IMR-90 (cell line): ENCODE data around the gene RPUSD1. TPM values are rescaled to one million over a fixed set of nuclear protein-coding genes. Genes with fewer than 3 reads are reported as not detected.
"Not testable (repeated sequence)": the region's sequence is repeated elsewhere in the genome, so short reads cannot be mapped to it uniquely, and the experiment has no call there.

ENCODE experiments used
- ATAC-seq: fragments of 200-7000 bp; cut with Tn5 transposase; 2 replicates; pipeline ENCODE4 v1.9.1; 2020; ENCODE audit warnings: low read depth, mild to moderate bottlenecking, moderate library complexity
- BruUV-seq: library from RNA; stranded (reverse); fragments of 400-500 nt; replicated peaks from 2 replicates; lab custom pipeline; 2021; lab: Mats Ljungman, UMichigan
- CTCF ChIA-PET: fragments of 300-600 bp; formaldehyde crosslinking; extraction: SDS; loops from one replicate; lab custom pipeline; 2021; ENCODE audit warnings: antibody characterized with exemption; lab: Yijun Ruan, JAX
- POLR2A ChIA-PET: fragments of 300-600 bp; sonication (Branson Sonifier 250); formaldehyde crosslinking; loops from one replicate; lab custom pipeline; 2022; ENCODE audit warnings: antibody characterized with exemption; ENCODE audit not compliant: unreplicated experiment; lab: Charles Lee
- DNase-seq: peaks from one replicate; pipeline ENCODE4 v3.0.0; 2013
- H2AFZ ChIP-seq: replicated peaks from 2 replicates; pipeline ENCODE3; 2013; ENCODE audit warnings: low read length, mild to moderate bottlenecking; ENCODE audit not compliant: poor library complexity
- H2AK5ac ChIP-seq: 2 replicates; pipeline ENCODE4 v1.6.1; 2013; ENCODE audit warnings: low read depth, low read length, inconsistent platforms
- H2AK9ac ChIP-seq: replicated peaks from 2 replicates; pipeline ENCODE3; 2013; ENCODE audit warnings: mild to moderate bottlenecking, low read depth, low read length, moderate library complexity; ENCODE audit not compliant: poor library complexity
- H2BK120ac ChIP-seq: 2 replicates; pipeline ENCODE4 v1.6.1; 2013; ENCODE audit warnings: low read depth, low read length, inconsistent platforms
- H2BK15ac ChIP-seq: 3 replicates; pipeline ENCODE4 v1.6.1; 2013; ENCODE audit warnings: low read depth, low read length, inconsistent platforms
- H2BK20ac ChIP-seq: 2 replicates; pipeline ENCODE4 v1.6.1; 2013; ENCODE audit warnings: low read depth, mild to moderate bottlenecking, inconsistent platforms, low read length, moderate library complexity
- H2BK5ac ChIP-seq: 2 replicates; pipeline ENCODE4 v1.6.1; 2013; ENCODE audit warnings: mild to moderate bottlenecking, low read depth, low read length, inconsistent platforms; ENCODE audit not compliant: poor library complexity, severe bottlenecking
- H3K14ac ChIP-seq: replicated peaks from 2 replicates; pipeline ENCODE4 v1.6.1; 2013; ENCODE audit warnings: low read depth, low read length, inconsistent platforms
- H3K18ac ChIP-seq: 2 replicates; pipeline ENCODE4 v1.6.1; 2013; ENCODE audit warnings: low read depth, low read length, control low read depth
- H3K23ac ChIP-seq: 2 replicates; pipeline ENCODE4 v1.6.1; 2013; ENCODE audit warnings: low read depth, low read length, inconsistent platforms
- H3K27ac ChIP-seq: 2 replicates; pipeline ENCODE4 v1.5.1; 2013; ENCODE audit warnings: mild to moderate bottlenecking, control low read depth, low read length; ENCODE audit not compliant: insufficient read depth
- H3K27me3 ChIP-seq: 2 replicates; pipeline ENCODE4 v1.6.1; 2013; ENCODE audit warnings: low read length; ENCODE audit not compliant: control insufficient read depth, insufficient read depth
- H3K36me3 ChIP-seq: 2 replicates; pipeline ENCODE4 v1.6.1; 2013; ENCODE audit warnings: low read length, mixed read lengths; ENCODE audit not compliant: control insufficient read depth, insufficient read depth
- H3K4ac ChIP-seq: 2 replicates; pipeline ENCODE4 v1.6.1; 2013; ENCODE audit warnings: low read depth, low read length, inconsistent platforms
- H3K4me1 ChIP-seq: 2 replicates; pipeline ENCODE4 v1.6.1; 2013; ENCODE audit warnings: low read length, mixed read lengths; ENCODE audit not compliant: control insufficient read depth, insufficient read depth
- H3K4me2 ChIP-seq: 2 replicates; pipeline ENCODE4 v1.6.1; 2013; ENCODE audit warnings: low read depth, mild to moderate bottlenecking, control low read depth, low read length, moderate library complexity
- H3K4me3 ChIP-seq: 2 replicates; pipeline ENCODE4 v1.5.1; 2013; ENCODE audit warnings: low read depth, mild to moderate bottlenecking, control low read depth, low read length, moderate library complexity; ENCODE audit not compliant: insufficient read depth
- H3K56ac ChIP-seq: 2 replicates; pipeline ENCODE4 v1.6.1; 2013; ENCODE audit warnings: low read length, inconsistent platforms; ENCODE audit not compliant: insufficient read depth; ENCODE audit errors: extremely low read depth
- H3K79me1 ChIP-seq, 2 experiments: 2 replicates each; pipeline ENCODE4 v1.6.1; 2013; ENCODE audit warnings: low read length in 2 of 2, inconsistent platforms in 1 of 2, low read depth in 1 of 2
- H3K9ac ChIP-seq: 2 replicates; pipeline ENCODE4 v1.6.1; 2013; ENCODE audit warnings: low read depth, low read length, control low read depth
- H3K9me1 ChIP-seq: 2 replicates; pipeline ENCODE4 v1.6.1; 2013; ENCODE audit warnings: low read length, inconsistent platforms; ENCODE audit not compliant: insufficient read depth
- H3K9me3 ChIP-seq: 2 replicates; pipeline ENCODE4 v1.6.1; 2013; ENCODE audit warnings: low read length; ENCODE audit not compliant: control insufficient read depth, insufficient read depth
- H4K20me1 ChIP-seq: 2 replicates; pipeline ENCODE4 v1.6.1; 2013; ENCODE audit warnings: low read length, inconsistent platforms; ENCODE audit not compliant: insufficient read depth
- H4K5ac ChIP-seq: 2 replicates; pipeline ENCODE4 v1.6.1; 2013; ENCODE audit warnings: mild to moderate bottlenecking, low read depth, low read length, control low read depth
- H4K8ac ChIP-seq, 2 experiments: 2 replicates each; pipeline ENCODE4 v1.6.1; 2013; ENCODE audit warnings: low read depth in 2 of 2, low read length in 2 of 2, control low read depth in 1 of 2, inconsistent platforms in 1 of 2
- H4K91ac ChIP-seq: 2 replicates; pipeline ENCODE4 v1.6.1; 2013; ENCODE audit warnings: low read depth, low read length, inconsistent platforms; ENCODE audit not compliant: insufficient read depth
- WGBS, 2 experiments: methylation state at CpG; one replicate each; pipeline versions ENCODE4 v1.1.5 to v1.1.7; 2013; ENCODE audit warnings: missing lambda C conversion rate in 2 of 2; ENCODE audit not compliant: insufficient read length in 1 of 2; ENCODE audit errors: extremely low coverage in 2 of 2; 5-methylcytosine and 5-hydroxymethylcytosine counted together
- dilution Hi-C: fragments of 300-500 bp; cut with HindIII; formaldehyde crosslinking; loops from one replicate; pipeline ENCODE4 v1.14.3; 2018; ENCODE audit warnings: low sequenced_read_pairs; ENCODE audit not compliant: unreplicated experiment
- in situ Hi-C: fragments of 300-500 bp; cut with MboI; formaldehyde crosslinking; loops from 3 replicates; pipeline ENCODE4 v1.14.3; 2019; ENCODE audit warnings: low sequenced_read_pairs, inconsistent platforms, mixed read lengths
- intact Hi-C: fragments of 100-400 bp; cut with micrococcal nuclease; formaldehyde crosslinking; loops from 2 replicates; pipeline ENCODE4 v1.10.0; 2022
- polyA plus RNA-seq, 3 experiments: library from polyadenylated mRNA; depleted of rRNA; stranded (reverse); fragments of >200 nt; gene quantifications; 2 replicates each; pipeline ENCODE4 v1.2.3, GENCODE V29; 2012; ENCODE audit warnings: low replicate concordance in 1 of 3
- total RNA-seq: library from RNA; depleted of rRNA; stranded (reverse); fragments of >200 nt; gene quantifications from 2 replicates; pipeline ENCODE4 v1.2.3, GENCODE V29; 2012

Gene RPUSD1
- total and polyA plus RNA-seq, 2 of the 4 experiments (the other 2 are of a cell fraction): 13.1 to 32.3 TPM

- H3K27ac ChIP-seq, H3K56ac ChIP-seq, H3K9me1 ChIP-seq, ATAC-seq, H3K4me1 ChIP-seq, H4K20me1 ChIP-seq, H3K14ac ChIP-seq, H4K91ac ChIP-seq, H2BK15ac ChIP-seq, H2AK5ac ChIP-seq, H4K5ac ChIP-seq, BruUV-seq, H3K4ac ChIP-seq, H3K23ac ChIP-seq, H3K79me1 ChIP-seq, CTCF ChIA-PET, H3K9me3 ChIP-seq, H2AFZ ChIP-seq, H2AK9ac ChIP-seq, dilution Hi-C loops, H2BK120ac ChIP-seq, H2BK5ac ChIP-seq, H3K9ac ChIP-seq, H3K4me3 ChIP-seq, H2BK20ac ChIP-seq, H3K36me3 ChIP-seq, POLR2A ChIA-PET, H3K4me2 ChIP-seq, intact Hi-C loops, H4K8ac ChIP-seq, H3K18ac ChIP-seq, DNase-seq: not testable (repeated sequence)
- WGBS, 2 experiments: 93% methylated on average over 4 of the region's 10 CpGs; no CpG with 5 or more reads in 1 of the 2 experiments
- in situ Hi-C loops: loop anchor here (25.0 kb wide), 1 partner anchor 392 kb away; no protein-coding TSS in a partner anchor
- H3K27me3 ChIP-seq: peaks cover 37% of the 10 kb centered on the region
Observed at GRCh38 chr16:820044-820408, 31.8 kb upstream of the RPUSD1 start.
